A673 (cell line): ENCODE results near the gene KRT1.

Experiments
- CTCF ChIP-seq: fragments of 300-800, 200-600 bp; sonication (generic); conservative IDR thresholded peaks from 2 replicates; pipeline ENCODE4 v1.5.1; 2017; ENCODE audit warnings: low read depth, mild to moderate bottlenecking, antibody characterized with exemption, low read length, moderate library complexity, mixed read lengths
- EZH2 ChIP-seq: fragments of 200-600 bp; sonication (generic); IDR thresholded peaks from 2 replicates; pipeline ENCODE4 v1.6.1; 2017; ENCODE audit warnings: borderline replicate concordance, low read depth, mild to moderate bottlenecking, mixed read lengths, antibody characterized with exemption, low read length; ENCODE audit not compliant: poor library complexity, severe bottlenecking

GRCh38 chr12:52702338-52702737 is 22.1 kb upstream of the KRT1 start:
- TF ChIP-seq CTCF (no peak), EZH2 (no peak)
